HG02981 (cell line): ENCODE measurements around the gene IFITM5.
"Not testable (repeated sequence)": the region's sequence is repeated elsewhere in the genome, so short reads cannot be mapped to it uniquely, and the experiment has no call there.

ENCODE experiments used
- ATAC-seq: cut with Tn5 transposase; IDR thresholded peaks from one replicate; pipeline ENCODE4 v1.9.1; 2021; ENCODE audit warnings: mild to moderate bottlenecking, moderate library complexity; ENCODE audit not compliant: unreplicated experiment

The IFITM5 gene

GRCh38 chr11:296171-297050, 2.9 kb downstream of the IFITM5 start:
- no peak for ATAC-seq

- no peak for ATAC-seq
Measured at GRCh38 chr11:295351-296170, 3.8 kb downstream of the IFITM5 start.

DNA sequence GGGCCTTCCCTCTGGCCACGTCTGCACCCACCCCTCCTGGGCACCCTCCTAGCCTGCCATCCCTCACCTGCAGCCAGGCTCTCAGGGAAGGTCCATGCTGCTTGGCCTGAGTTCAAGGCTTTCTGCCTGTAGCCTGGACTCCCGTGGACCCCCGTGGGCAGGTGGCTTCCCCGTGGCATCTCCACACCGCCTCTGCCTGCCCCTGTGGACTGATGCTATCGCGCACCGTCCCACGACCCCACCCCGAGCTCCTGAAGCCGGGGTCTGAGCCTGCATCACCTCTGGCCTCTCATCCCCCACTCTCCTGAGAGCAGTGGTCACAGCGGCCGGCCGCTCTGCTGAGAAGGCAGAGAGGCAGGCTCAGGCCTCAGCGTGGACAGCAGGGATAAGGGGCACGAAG, 4.5 kb downstream of the IFITM5 start:
- no peak for ATAC-seq

- no peak for ATAC-seq
Measured at GRCh38 chr11:293852-294661, 5.3 kb downstream of the IFITM5 start.

- ATAC-seq = no peak
Measured at GRCh38 chr11:293271-293851, 6.0 kb downstream of the IFITM5 start.

DNA sequence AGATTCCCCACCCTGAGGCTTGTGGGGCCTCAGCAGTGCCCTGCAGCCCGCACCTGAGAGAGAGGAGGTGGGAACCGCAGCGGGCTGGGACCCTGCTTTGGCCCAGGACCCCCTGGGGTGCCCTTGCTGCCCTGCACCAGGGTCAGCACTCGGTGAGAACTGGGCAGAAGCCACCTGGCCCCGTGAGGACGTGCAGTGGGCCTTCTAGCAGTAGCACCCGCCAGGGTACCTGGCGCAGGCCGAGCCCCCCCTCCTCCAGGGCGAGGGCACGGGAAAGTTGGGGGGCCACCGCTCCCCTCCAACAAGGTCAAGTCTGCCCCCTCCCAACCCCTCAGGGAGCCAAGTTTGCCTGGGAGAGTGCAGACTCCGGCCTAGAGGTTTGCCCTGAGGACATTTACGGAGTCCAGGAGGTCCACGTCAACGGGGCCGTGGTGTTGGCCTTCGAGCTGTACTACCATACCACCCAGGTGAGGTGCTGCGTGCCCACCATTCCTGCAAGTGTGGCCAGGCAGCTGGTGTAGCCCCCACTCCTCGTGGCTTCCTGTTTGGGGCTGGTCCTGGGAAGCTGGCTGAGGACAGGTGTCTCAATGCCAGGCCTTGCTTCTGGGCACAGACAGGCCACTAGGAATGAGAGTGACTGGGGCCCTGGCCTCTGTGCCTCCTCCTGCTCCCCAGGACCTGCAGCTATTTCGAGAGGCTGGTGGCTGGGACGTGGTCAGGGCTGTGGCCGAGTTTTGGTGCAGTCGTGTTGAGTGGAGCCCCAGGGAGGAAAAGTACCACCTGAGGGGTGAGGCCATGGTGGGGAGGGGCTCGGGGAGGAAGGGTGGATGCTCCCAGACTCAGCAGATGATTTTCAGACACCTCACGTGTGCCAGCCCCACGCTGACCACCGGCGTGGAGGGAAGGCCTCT, 6.9 kb downstream of the IFITM5 start:
- no peak for ATAC-seq

GRCh38 chr11:291281-292210, 7.8 kb downstream of the IFITM5 start:
- no peak for ATAC-seq

- ATAC-seq = no peak
Measured at GRCh38 chr11:290621-291231, 8.6 kb downstream of the IFITM5 start.

- no peak for ATAC-seq
Measured at GRCh38 chr11:289712-290620, 9.4 kb downstream of the IFITM5 start.

DNA sequence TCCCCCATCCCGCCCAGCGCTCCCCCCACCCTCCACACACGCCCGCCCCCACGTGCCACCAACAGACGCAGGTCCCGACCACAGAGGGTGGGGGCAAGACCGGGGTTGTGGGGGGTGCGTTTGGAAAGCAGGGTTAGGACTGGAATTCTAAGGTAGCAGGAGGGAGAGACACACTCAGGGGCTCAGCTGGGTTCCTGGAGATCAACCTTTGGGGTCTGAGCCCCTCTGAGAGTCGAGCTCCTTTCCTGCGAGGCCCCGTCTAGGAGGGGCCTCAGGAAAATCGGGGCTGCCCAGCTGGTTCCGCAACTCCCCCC, 10.0 kb downstream of the IFITM5 start:
- ATAC-seq = no peak

GRCh38 chr11:288478-289397, 10.6 kb downstream of the IFITM5 start, which contains the start of gene PGGHG:
TSS of gene PGGHG (plus strand) at chr11:289126. CDS start at chr11:289817, 691 bp downstream.
- no peak for ATAC-seq

GRCh38 chr11:287821-288477, 11.4 kb downstream of the IFITM5 start:
- ATAC-seq = no peak

DNA sequence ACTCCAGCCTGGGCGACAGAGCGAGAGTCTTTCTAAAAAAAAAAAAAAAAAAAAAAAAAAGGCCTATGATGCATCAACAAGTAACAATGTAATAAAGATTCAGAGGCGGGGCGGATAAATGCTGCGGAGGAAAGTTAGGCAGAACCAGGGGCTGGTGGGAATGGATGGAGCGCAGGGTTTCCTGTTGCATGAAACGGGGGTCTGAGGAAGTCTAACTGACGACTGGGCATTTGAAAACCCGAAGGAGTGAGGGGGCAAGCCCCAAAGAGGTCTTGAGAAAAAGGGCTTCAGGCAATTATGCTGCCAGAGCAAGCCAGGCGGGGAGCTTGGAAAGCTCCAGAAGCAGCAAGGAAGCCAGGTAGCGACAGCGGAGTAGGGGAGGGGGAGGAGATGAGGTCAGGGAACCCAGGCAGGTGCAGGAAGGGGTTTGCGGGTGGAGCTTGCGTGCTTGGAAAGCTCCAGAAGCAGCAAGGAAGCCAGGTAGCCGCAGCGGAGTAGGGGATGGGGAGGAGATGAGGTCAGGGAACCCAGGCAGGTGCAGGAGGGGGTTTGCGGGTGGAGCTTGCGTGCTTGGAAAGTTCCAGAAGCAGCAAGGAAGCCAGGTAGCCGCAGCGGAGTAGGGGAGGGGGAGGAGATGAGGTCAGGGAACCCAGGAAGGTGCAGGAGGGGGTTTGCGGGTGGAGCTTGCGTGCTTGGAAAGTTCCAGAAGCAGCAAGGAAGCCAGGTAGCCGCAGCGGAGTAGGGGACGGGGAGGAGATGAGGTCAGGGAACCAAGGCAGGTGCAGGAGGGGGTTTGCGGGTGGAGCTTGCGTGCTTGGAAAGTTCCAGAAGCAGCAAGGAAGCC, 12.1 kb downstream of the IFITM5 start:
- ATAC-seq = not testable (repeated sequence)

DNA sequence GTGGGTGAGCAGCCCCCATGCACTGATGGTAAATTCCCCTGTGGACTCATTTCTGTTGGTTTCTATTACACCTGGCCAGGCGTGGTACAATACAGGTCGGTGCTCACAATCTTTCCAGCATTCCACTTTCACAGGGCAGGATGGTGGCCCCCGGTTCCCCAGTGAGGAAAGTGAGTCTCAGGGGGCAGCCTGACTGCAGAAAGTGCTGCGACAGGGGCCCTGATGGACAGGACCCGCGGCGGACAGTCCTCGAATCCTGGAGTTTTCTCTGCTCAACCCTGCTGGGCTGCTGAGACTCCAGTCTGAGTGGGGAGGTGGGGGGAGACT, 13.5 kb downstream of the IFITM5 start:
- no peak for ATAC-seq
